Neural progenitor cell (in vitro differentiated cells): ENCODE results near the gene RPGR.

Source experiments
- EZH2phosphoT487 ChIP-seq: fragments of 200-600 bp; sonication (generic); IDR thresholded peaks from 2 replicates; pipeline ENCODE4 v1.6.1; 2017; ENCODE audit warnings: antibody characterized with exemption
- TF ChIP-seq, protein P1 (sequence below): fragments of 200-600 bp; sonication (generic); IDR thresholded peaks from 2 replicates; pipeline ENCODE4 v1.5.1; 2017; ENCODE audit warnings: antibody characterized with exemption, mild to moderate bottlenecking

DNA sequence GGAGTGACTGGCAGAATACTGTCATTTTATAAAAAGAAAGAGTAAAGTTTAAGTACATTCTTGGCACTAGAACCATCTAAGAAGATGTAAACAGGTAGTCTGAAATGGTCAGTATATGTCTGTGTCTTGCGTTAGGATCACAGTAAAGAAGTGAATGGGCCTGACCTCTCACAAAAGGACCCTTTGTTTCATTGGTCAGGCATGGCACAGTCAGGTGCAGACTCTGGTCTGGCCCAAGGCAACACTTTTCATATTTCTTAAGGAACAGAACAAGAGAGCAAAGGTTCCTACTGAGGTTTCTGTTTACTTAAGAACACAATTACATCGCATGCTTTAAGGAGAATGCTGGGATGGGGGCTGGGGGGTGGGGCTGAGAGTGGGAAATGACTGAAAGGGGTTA lies 48.1 kb downstream of the RPGR start:
- TF ChIP-seq, protein P1, sequence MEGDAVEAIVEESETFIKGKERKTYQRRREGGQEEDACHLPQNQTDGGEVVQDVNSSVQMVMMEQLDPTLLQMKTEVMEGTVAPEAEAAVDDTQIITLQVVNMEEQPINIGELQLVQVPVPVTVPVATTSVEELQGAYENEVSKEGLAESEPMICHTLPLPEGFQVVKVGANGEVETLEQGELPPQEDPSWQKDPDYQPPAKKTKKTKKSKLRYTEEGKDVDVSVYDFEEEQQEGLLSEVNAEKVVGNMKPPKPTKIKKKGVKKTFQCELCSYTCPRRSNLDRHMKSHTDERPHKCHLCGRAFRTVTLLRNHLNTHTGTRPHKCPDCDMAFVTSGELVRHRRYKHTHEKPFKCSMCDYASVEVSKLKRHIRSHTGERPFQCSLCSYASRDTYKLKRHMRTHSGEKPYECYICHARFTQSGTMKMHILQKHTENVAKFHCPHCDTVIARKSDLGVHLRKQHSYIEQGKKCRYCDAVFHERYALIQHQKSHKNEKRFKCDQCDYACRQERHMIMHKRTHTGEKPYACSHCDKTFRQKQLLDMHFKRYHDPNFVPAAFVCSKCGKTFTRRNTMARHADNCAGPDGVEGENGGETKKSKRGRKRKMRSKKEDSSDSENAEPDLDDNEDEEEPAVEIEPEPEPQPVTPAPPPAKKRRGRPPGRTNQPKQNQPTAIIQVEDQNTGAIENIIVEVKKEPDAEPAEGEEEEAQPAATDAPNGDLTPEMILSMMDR, result no peak
- TF ChIP-seq EZH2phosphoT487, result no peak
